Measurements from ENCODE around the gene CRYBG1. TPM values are rescaled to one million over a fixed set of nuclear protein-coding genes. Genes with fewer than 3 reads are reported as not detected.

The CRYBG1 gene
- total and polyA plus RNA-seq, 10 of the 15 experiments (the other 5 are each of a cell fraction or from before 2014, with no cell fraction given), result 6.5 to 57.0 (median 25.2) TPM

DNA sequence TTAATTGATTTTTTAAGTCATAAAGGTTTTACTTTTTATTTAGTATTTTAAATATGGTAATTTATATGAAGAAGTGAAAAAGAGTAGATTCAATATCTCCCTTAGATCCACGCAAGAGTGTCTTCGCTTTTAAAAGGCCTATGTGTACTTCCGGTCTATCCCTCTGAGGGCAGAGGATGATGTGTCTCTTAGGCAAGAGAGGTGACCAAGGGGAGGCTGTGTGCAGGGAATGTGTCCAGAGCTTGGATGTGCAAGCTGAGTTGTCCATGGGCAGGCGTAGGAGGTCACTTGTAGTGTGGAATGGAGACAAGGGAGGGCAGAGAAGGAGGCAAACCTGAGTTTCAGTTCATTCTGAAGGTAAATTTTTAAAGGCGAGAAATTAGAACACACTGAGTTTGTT, 113.9 kb downstream of the CRYBG1 start:
- WGBS (ENCODE audit: insufficient coverage, insufficient replicate concordance, low lambda C conversion rate, missing lambda C conversion rate), result 76% methylated on average over 5 of the region's 5 CpGs
- H3K9me3 ChIP-seq (replicated peaks; ENCODE audit: control insufficient read depth, insufficient read depth, low read length), result no peaks in the 10 kb centered on the region
- ChIA-PET CTCF (interaction anchor here (0.7 to 1.3 kb wide), 3 partner anchors 89 to 135 kb away, joined by 3 to 4 read pairs (median 3); no protein-coding TSS in a partner anchor), SMC1A (ENCODE audit: uncharacterized antibody, unreplicated experiment) (interaction anchor here (0.6 kb wide), 1 partner anchor 250 kb away, joined by 3 read pairs; no protein-coding TSS in a partner anchor), POLR2A (no interaction called here), RAD21 (ENCODE audit: unreplicated experiment) (no interaction called here)
- TF ChIP-seq GATAD2B (conservative IDR thresholded peaks at IDR 0.05; ENCODE audit: low read depth), result no peak
- TF ChIP-seq, protein P1, sequence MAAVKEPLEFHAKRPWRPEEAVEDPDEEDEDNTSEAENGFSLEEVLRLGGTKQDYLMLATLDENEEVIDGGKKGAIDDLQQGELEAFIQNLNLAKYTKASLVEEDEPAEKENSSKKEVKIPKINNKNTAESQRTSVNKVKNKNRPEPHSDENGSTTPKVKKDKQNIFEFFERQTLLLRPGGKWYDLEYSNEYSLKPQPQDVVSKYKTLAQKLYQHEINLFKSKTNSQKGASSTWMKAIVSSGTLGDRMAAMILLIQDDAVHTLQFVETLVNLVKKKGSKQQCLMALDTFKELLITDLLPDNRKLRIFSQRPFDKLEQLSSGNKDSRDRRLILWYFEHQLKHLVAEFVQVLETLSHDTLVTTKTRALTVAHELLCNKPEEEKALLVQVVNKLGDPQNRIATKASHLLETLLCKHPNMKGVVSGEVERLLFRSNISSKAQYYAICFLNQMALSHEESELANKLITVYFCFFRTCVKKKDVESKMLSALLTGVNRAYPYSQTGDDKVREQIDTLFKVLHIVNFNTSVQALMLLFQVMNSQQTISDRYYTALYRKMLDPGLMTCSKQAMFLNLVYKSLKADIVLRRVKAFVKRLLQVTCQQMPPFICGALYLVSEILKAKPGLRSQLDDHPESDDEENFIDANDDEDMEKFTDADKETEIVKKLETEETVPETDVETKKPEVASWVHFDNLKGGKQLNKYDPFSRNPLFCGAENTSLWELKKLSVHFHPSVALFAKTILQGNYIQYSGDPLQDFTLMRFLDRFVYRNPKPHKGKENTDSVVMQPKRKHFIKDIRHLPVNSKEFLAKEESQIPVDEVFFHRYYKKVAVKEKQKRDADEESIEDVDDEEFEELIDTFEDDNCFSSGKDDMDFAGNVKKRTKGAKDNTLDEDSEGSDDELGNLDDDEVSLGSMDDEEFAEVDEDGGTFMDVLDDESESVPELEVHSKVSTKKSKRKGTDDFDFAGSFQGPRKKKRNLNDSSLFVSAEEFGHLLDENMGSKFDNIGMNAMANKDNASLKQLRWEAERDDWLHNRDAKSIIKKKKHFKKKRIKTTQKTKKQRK (IDR thresholded peaks at IDR 0.05; ENCODE audit: low read depth, low read length), result no peak
- TF ChIP-seq CBX3 (IDR thresholded peaks at IDR 0.05; ENCODE audit: borderline replicate concordance, low read depth), result no peak
- TF ChIP-seq, protein P2, sequence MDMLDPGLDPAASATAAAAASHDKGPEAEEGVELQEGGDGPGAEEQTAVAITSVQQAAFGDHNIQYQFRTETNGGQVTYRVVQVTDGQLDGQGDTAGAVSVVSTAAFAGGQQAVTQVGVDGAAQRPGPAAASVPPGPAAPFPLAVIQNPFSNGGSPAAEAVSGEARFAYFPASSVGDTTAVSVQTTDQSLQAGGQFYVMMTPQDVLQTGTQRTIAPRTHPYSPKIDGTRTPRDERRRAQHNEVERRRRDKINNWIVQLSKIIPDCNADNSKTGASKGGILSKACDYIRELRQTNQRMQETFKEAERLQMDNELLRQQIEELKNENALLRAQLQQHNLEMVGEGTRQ (IDR thresholded peaks at IDR 0.05; ENCODE audit: borderline replicate concordance, low read depth, low read length), result no peak
- no peak for TF ChIP-seq RFX5 (IDR thresholded peaks at IDR 0.05; ENCODE audit: low read depth, low read length)
- no peak for TF ChIP-seq YY1 (IDR thresholded peaks at IDR 0.05; ENCODE audit: low read depth, low read length)
- no peak for TF ChIP-seq POLR2A (IDR thresholded peaks at IDR 0.05; ENCODE audit: low read depth, low read length)
- no peak for TF ChIP-seq NRF1 (conservative IDR thresholded peaks at IDR 0.05; ENCODE audit: low read depth, low read length)
- no peak for TF ChIP-seq FOXK2 (IDR thresholded peaks at IDR 0.05)
- no peak for TF ChIP-seq POLR2AphosphoS2 (IDR thresholded peaks at IDR 0.05; ENCODE audit: low read depth, low read length)
- no peak for TF ChIP-seq ZNF217 (IDR thresholded peaks at IDR 0.05)
- TF ChIP-seq, protein P3, sequence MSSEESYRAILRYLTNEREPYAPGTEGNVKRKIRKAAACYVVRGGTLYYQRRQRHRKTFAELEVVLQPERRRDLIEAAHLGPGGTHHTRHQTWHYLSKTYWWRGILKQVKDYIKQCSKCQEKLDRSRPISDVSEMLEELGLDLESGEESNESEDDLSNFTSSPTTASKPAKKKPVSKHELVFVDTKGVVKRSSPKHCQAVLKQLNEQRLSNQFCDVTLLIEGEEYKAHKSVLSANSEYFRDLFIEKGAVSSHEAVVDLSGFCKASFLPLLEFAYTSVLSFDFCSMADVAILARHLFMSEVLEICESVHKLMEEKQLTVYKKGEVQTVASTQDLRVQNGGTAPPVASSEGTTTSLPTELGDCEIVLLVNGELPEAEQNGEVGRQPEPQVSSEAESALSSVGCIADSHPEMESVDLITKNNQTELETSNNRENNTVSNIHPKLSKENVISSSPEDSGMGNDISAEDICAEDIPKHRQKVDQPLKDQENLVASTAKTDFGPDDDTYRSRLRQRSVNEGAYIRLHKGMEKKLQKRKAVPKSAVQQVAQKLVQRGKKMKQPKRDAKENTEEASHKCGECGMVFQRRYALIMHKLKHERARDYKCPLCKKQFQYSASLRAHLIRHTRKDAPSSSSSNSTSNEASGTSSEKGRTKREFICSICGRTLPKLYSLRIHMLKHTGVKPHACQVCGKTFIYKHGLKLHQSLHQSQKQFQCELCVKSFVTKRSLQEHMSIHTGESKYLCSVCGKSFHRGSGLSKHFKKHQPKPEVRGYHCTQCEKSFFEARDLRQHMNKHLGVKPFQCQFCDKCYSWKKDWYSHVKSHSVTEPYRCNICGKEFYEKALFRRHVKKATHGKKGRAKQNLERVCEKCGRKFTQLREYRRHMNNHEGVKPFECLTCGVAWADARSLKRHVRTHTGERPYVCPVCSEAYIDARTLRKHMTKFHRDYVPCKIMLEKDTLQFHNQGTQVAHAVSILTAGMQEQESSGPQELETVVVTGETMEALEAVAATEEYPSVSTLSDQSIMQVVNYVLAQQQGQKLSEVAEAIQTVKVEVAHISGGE (CRISPR knock-in tag; IDR thresholded peaks at IDR 0.05), result no peak
- no peak for TF ChIP-seq ZBED1 (IDR thresholded peaks at IDR 0.05; ENCODE audit: borderline replicate concordance)
- FAIRE-seq (no peak), ATAC-seq (no peak), DNase-seq (ENCODE audit: low read depth, low spot score) (no peak)
- no peak overlapping the region for H3K27ac ChIP-seq (ENCODE audit: control insufficient read depth, insufficient read depth)
- H3K27me3 ChIP-seq (replicated peaks in 1 of 2; ENCODE audit: control insufficient read depth in 2 of 2, insufficient read depth in 2 of 2, low read length in 1 of 2), result peaks cover 2% of the 10 kb centered on the region in 2 experiments; a peak in 2 of 4 replicates
- H2AFZ ChIP-seq (ENCODE audit: control insufficient read depth, low read depth, low read length), result no peak overlapping the region
- H3K9ac ChIP-seq (ENCODE audit: control insufficient read depth, insufficient read depth, low read length), result no peak overlapping the region
- H3K79me2 ChIP-seq (ENCODE audit: control insufficient read depth, insufficient read depth, low read length), result no peaks in the 10 kb centered on the region
- no peaks in the 10 kb centered on the region for H3K36me3 ChIP-seq (ENCODE audit: control insufficient read depth in 2 of 2, insufficient read depth in 2 of 2, low read length in 1 of 2)
- no peak overlapping the region for H3K4me3 ChIP-seq
- no peaks in the 10 kb centered on the region for H4K20me1 ChIP-seq (ENCODE audit: control insufficient read depth, insufficient read depth)
- intact Hi-C loops (cut with micrococcal nuclease; ENCODE audit: unreplicated experiment) (no loop called here), in situ Hi-C loops (cut with MboI) (no loop called here)
- H3K4me1 ChIP-seq (ENCODE audit: control insufficient read depth, insufficient read depth, low read length), result no peaks in the 10 kb centered on the region
- no TSS peak for BruUV-seq (replicated peaks)
- no peak overlapping the region for H3K4me2 ChIP-seq (ENCODE audit: control insufficient read depth, insufficient read depth)
